OCI-LY1 (cell line): ENCODE measurements around the gene MECP2.

Source experiments
- H2AFZ ChIP-seq: fragments of 200-600 bp; sonication (generic), shearing (Covaris generic); 2 replicates; pipeline ENCODE4 v1.6.0; 2014; ENCODE audit warnings: antibody characterized with exemption, mild to moderate bottlenecking, low read length
- H3F3A ChIP-seq: fragments of 200-600 bp; sonication (generic), shearing (Covaris generic); 2 replicates; pipeline ENCODE4 v1.6.0; 2014; ENCODE audit warnings: mild to moderate bottlenecking, antibody characterized with exemption, low read length, moderate library complexity; ENCODE audit not compliant: insufficient read depth
- H3K27ac ChIP-seq: fragments of 200-600 bp; sonication (generic); 2 replicates; pipeline ENCODE4 v1.5.1; 2014; ENCODE audit warnings: low read length, mixed run types, mild to moderate bottlenecking, low read depth; ENCODE audit not compliant: poor library complexity, severe bottlenecking
- H3K27me3 ChIP-seq: fragments of 200-600 bp; sonication (generic); 2 replicates; pipeline ENCODE4 v1.6.0; 2014; ENCODE audit warnings: antibody characterized with exemption, mild to moderate bottlenecking, low read length, moderate library complexity; ENCODE audit not compliant: insufficient read depth
- H3K36me3 ChIP-seq: fragments of 200-600 bp; sonication (generic); 2 replicates; pipeline ENCODE4 v1.6.1; 2014; ENCODE audit warnings: mild to moderate bottlenecking, antibody characterized with exemption, low read length, moderate library complexity, mixed read lengths; ENCODE audit not compliant: insufficient read depth
- H3K4me1 ChIP-seq: fragments of 200-600 bp; sonication (generic); 2 replicates; pipeline ENCODE4 v1.5.1; 2014; ENCODE audit warnings: mild to moderate bottlenecking, low read length, moderate library complexity; ENCODE audit not compliant: insufficient read depth, severe bottlenecking
- H3K4me2 ChIP-seq: fragments of 200-600 bp; sonication (generic), shearing (Covaris generic); 2 replicates; pipeline ENCODE4 v1.6.1; 2014; ENCODE audit warnings: low read length
- H3K4me3 ChIP-seq: fragments of 200-600 bp; sonication (generic); 2 replicates; pipeline ENCODE4 v1.5.1; 2014; ENCODE audit warnings: low read length, low read depth, mild to moderate bottlenecking, mixed read lengths; ENCODE audit not compliant: poor library complexity, severe bottlenecking
- H3K79me2 ChIP-seq: fragments of 200-600 bp; shearing (Covaris generic); 2 replicates; pipeline ENCODE4 v1.6.1; 2016; ENCODE audit warnings: mixed run types, low read length, mixed read lengths; ENCODE audit not compliant: insufficient read depth
- H3K9ac ChIP-seq: fragments of 200-600 bp; sonication (generic), shearing (Covaris generic); 2 replicates; pipeline ENCODE4 v1.6.1; 2014; ENCODE audit warnings: mild to moderate bottlenecking, low read length, mixed read lengths
- H3K9me2 ChIP-seq: fragments of 200-600 bp; sonication (generic), shearing (Covaris generic); 2 replicates; pipeline ENCODE4 v1.6.1; 2014; ENCODE audit warnings: low read depth, mild to moderate bottlenecking, low read length, mixed read lengths
- H3K9me3 ChIP-seq: fragments of 200-600 bp; shearing (Covaris generic); 2 replicates; pipeline ENCODE4 v1.6.1; 2014; ENCODE audit warnings: low read length, mixed read lengths
- H4K20me1 ChIP-seq: fragments of 200-600 bp; sonication (generic), shearing (Covaris generic); 2 replicates; pipeline ENCODE4 v1.6.0; 2016; ENCODE audit warnings: mild to moderate bottlenecking, low read length; ENCODE audit not compliant: insufficient read depth
- EZH2 ChIP-seq: fragments of 200-600 bp; sonication (generic), shearing (Covaris generic); IDR thresholded peaks from 2 replicates; pipeline ENCODE4 v1.8.0; 2017; ENCODE audit warnings: borderline replicate concordance, mixed run types, mild to moderate bottlenecking, antibody characterized with exemption, low read length, moderate library complexity, mixed read lengths
- TF ChIP-seq, protein P1 (sequence below): fragments of 200-600 bp; sonication (generic), shearing (Covaris generic); IDR thresholded peaks from 2 replicates; pipeline ENCODE4 v1.5.1; 2017; ENCODE audit warnings: mild to moderate bottlenecking, antibody characterized with exemption, low read length, moderate library complexity, mixed read lengths

Gene MECP2

DNA sequence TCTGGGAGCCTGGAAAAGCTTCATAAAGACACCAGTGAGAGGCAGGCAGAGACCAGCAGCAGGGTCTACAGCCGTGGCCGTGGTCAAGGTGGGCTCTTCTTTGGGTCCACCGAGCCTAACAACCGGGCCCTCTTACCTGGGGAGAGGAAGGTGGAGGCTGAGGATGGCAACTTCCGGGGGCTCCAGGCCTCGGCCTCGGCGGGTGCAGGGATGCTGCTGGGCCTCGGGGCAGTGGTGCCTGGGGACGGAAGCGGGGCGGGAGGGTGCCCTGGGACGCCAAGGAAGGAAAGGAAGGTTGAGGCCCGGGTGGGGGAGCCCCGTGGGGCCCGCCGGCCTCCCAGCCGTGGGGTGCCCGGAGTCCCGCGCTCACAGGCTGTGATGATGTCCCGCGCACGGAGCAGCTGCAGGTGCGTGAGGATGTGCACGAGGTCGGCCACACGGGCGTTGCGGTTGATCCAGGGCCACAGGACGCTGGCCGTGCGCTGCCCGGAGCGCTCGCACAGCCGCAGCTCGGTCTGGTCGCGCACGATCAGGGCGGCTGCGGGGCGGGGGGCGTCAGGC, 78.4 kb downstream of the MECP2 start:
- H3K27me3 ChIP-seq = no peaks in the 10 kb centered on the region
- H3K9me2 ChIP-seq = no peaks in the 10 kb centered on the region
- no peaks in the 10 kb centered on the region for H3K79me2 ChIP-seq
- no peaks in the 10 kb centered on the region for H4K20me1 ChIP-seq
- H3K4me3 ChIP-seq = peak overlapping the region; percentile 84
- no peaks in the 10 kb centered on the region for H3K9me3 ChIP-seq
- no peaks in the 10 kb centered on the region for H3F3A ChIP-seq
- H3K4me1 ChIP-seq = peaks cover 43% of the 10 kb centered on the region
- H3K4me2 ChIP-seq = peak overlapping the region; percentile 88
- TF ChIP-seq EZH2 = no peak
- TF ChIP-seq, protein P1, sequence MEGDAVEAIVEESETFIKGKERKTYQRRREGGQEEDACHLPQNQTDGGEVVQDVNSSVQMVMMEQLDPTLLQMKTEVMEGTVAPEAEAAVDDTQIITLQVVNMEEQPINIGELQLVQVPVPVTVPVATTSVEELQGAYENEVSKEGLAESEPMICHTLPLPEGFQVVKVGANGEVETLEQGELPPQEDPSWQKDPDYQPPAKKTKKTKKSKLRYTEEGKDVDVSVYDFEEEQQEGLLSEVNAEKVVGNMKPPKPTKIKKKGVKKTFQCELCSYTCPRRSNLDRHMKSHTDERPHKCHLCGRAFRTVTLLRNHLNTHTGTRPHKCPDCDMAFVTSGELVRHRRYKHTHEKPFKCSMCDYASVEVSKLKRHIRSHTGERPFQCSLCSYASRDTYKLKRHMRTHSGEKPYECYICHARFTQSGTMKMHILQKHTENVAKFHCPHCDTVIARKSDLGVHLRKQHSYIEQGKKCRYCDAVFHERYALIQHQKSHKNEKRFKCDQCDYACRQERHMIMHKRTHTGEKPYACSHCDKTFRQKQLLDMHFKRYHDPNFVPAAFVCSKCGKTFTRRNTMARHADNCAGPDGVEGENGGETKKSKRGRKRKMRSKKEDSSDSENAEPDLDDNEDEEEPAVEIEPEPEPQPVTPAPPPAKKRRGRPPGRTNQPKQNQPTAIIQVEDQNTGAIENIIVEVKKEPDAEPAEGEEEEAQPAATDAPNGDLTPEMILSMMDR = no peak
- H3K27ac ChIP-seq = peak overlapping the region; percentile 64
- H2AFZ ChIP-seq = no peak overlapping the region
- peaks cover 46% of the 10 kb centered on the region for H3K36me3 ChIP-seq
- H3K9ac ChIP-seq = peak overlapping the region; percentile 94

DNA sequence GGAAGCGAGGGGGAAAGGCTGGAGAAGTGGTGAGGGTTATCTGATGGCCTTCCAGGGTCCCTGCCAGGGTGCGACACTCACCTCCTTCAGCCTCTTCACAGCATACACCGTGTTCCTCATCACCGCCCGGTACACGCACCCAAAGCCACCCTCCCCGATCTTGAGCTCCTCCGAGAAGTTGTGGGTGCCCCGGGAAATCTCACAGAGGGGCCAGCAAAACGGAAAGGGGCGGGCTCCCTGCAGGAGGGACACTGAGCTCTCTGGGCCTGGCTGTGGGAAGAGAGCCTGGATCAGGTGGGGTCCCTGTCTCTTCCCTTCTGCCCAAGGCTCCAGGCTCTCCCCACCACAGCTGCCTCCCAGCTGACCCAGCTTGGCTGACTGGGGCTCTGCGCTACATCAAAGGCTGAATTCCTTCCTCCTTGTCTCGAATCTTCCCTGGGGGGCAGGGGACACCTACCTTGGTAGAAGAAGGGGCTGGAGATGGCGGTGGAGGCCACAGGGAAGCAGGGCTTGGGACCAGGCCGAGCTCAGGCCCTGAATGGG, 78.9 kb downstream of the MECP2 start:
- Histone ChIP-seq H3K4me3 (peak overlapping the region; percentile 84), H3K27ac (peak overlapping the region; percentile 64), H4K20me1 (no peaks in the 10 kb centered on the region), H3K4me1 (peaks cover 43% of the 10 kb centered on the region), H3K4me2 (peak overlapping the region; percentile 88), H3K79me2 (no peaks in the 10 kb centered on the region), H2AFZ (no peak overlapping the region), H3F3A (no peaks in the 10 kb centered on the region), H3K9me2 (no peaks in the 10 kb centered on the region), H3K36me3 (peaks cover 48% of the 10 kb centered on the region), H3K9me3 (no peaks in the 10 kb centered on the region), H3K27me3 (no peaks in the 10 kb centered on the region), H3K9ac (peak overlapping the region; percentile 94)
- no peak for TF ChIP-seq EZH2
- TF ChIP-seq, protein P1 = no peak

DNA sequence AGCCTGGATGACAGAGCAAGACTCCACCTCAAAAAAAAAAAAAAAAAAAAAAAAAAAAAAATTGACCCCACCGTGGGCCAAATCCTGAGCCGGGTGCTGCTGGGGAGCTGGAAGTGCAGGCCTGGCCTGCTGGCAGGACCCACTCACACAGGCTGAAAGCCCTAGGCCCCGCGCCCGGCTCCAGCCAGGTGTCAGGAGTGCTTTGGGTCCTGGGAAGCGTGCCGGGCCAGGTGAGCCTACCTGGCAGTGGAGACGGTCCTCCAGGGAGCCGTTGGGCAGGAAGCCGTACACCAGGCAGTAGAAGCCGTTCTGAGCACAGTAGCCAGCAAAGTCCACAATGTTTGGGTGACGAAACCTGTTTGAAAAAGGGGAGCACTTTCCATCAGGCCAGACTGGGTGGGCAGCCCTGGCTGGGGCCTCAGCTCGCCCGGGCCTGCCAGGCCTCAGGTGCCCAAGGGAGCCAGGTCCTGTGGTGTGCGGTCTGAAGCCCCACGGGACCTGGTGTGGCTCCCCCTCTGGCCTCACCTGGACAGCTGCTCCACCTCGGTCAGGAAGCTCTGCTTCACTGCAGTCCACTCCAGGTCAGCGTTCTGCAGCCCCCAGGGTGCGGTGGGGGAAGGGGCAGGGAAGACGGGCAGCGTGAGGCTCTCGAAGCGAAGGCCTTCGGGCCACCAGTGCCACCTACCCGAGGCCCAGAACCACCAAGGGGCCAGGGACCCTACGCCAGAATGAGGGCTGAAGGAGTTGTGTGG, 79.6 kb downstream of the MECP2 start:
- H3K4me2 ChIP-seq = peak overlapping the region; percentile 88
- H3K9me2 ChIP-seq = no peaks in the 10 kb centered on the region
- no peak overlapping the region for H2AFZ ChIP-seq
- no peaks in the 10 kb centered on the region for H3K27me3 ChIP-seq
- peaks cover 39% of the 10 kb centered on the region for H3K4me1 ChIP-seq
- peak overlapping the region; percentile 64 for H3K27ac ChIP-seq
- peak overlapping the region; percentile 94 for H3K9ac ChIP-seq
- H4K20me1 ChIP-seq = no peaks in the 10 kb centered on the region
- H3K9me3 ChIP-seq = no peaks in the 10 kb centered on the region
- no peaks in the 10 kb centered on the region for H3K79me2 ChIP-seq
- no peaks in the 10 kb centered on the region for H3F3A ChIP-seq
- TF ChIP-seq, protein P1 = no peak
- no peak for TF ChIP-seq EZH2
- H3K36me3 ChIP-seq = peaks cover 53% of the 10 kb centered on the region
- peak overlapping the region; percentile 84 for H3K4me3 ChIP-seq
